ENCODE results near the gene MUC12. TPM values are rescaled to one million over a fixed set of nuclear protein-coding genes. Genes with fewer than 3 reads are reported as not detected.

MUC12 gene
- total and polyA plus RNA-seq, 2 donors from 2014 or later, result 3.8 TPM; not detected in 1

DNA sequence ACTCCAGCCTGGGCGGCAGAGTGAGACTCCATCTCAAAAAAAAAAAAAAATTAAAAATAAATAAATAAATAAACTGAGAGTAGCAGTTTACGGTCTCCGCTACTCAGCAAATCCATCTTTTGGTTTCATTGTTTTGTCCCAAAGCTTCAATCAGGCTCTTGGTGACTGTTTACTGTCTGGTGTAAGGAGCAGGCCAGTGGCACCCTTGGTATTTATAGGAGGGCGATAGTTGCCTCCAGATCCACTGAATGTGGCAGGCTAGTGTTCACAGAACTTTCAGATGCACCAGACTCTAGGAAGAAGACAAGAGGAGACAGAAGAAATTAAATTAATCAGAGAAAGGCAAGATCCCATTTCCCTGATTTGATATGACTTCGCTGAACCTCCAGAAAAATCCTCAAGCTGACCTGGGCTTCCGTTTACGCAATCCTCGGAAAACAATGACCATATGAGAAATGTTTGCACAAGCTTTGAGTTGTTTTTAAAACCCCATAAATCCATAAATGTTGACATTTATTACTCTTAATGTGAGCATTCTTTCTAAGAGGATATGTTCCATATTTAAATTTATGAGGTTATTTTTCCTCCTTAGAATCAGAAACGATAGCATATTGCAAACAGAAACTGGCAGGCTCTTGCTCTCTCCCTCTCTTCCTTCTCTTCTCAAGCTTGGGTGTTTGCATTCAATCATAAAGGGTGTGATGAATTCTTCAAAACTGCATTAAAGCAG, 27.2 kb upstream of the MUC12 start:
- TF ChIP-seq, protein P1, sequence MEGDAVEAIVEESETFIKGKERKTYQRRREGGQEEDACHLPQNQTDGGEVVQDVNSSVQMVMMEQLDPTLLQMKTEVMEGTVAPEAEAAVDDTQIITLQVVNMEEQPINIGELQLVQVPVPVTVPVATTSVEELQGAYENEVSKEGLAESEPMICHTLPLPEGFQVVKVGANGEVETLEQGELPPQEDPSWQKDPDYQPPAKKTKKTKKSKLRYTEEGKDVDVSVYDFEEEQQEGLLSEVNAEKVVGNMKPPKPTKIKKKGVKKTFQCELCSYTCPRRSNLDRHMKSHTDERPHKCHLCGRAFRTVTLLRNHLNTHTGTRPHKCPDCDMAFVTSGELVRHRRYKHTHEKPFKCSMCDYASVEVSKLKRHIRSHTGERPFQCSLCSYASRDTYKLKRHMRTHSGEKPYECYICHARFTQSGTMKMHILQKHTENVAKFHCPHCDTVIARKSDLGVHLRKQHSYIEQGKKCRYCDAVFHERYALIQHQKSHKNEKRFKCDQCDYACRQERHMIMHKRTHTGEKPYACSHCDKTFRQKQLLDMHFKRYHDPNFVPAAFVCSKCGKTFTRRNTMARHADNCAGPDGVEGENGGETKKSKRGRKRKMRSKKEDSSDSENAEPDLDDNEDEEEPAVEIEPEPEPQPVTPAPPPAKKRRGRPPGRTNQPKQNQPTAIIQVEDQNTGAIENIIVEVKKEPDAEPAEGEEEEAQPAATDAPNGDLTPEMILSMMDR (IDR thresholded peaks at IDR 0.05; ENCODE audit: borderline replicate concordance, extremely low read depth, insufficient read depth), result no peak
- DNase-seq (peak in 2 of 5 donors; percentile 42 to 77), FAIRE-seq (no peak)
- Histone ChIP-seq H3K9me3 (ENCODE audit: control insufficient read depth in 2 of 3, insufficient read depth in 1 of 3, low read length in 3 of 3) (no peaks in the 10 kb centered on the region), H3K27ac (ENCODE audit: low read depth in 2 of 2, low read length in 2 of 2) (no peak overlapping the region), H3K36me3 (ENCODE audit: control insufficient read depth in 2 of 3, insufficient read depth in 3 of 3, low read length in 3 of 3) (no peaks in the 10 kb centered on the region), H3K27me3 (ENCODE audit: control insufficient read depth, insufficient read depth, low read length) (no peaks in the 10 kb centered on the region), H3K9ac (ENCODE audit: low read length in 3 of 3) (no peak overlapping the region), H3K4me1 (ENCODE audit: control insufficient read depth in 2 of 3, insufficient read depth in 2 of 3, low read depth in 1 of 3, low read length in 3 of 3) (no peaks in the 10 kb centered on the region), H3K4me3 (ENCODE audit: low read length in 3 of 3) (no peak overlapping the region)
- intact Hi-C loops (cut with DNase I), result no loop called here

DNA sequence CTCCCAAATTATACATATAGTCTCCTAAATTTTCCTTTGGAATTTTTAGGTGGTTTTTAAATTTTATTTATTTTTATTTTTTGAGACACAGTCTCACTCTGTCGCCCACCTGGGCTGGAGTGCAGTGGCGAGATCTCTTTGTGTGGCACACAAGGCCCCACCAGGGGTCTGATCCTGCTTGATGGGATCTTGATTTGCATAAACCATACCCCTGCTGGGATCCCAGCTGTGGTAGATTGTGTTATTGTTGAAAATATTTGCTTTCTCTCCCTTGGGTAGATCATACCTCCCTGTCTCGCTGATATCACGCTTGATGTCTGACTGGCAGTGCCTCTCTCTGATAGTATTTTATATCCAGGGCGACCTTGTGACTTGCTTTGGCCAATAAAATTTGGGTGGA, 25.7 kb upstream of the MUC12 start:
- Histone ChIP-seq H3K9me3 (ENCODE audit: control insufficient read depth in 2 of 3, insufficient read depth in 1 of 3, low read length in 3 of 3) (no peaks in the 10 kb centered on the region), H3K36me3 (ENCODE audit: control insufficient read depth in 2 of 3, insufficient read depth in 3 of 3, low read length in 3 of 3) (no peaks in the 10 kb centered on the region), H3K27ac (ENCODE audit: low read depth in 2 of 2, low read length in 2 of 2) (no peak overlapping the region), H3K4me1 (ENCODE audit: control insufficient read depth in 2 of 3, insufficient read depth in 2 of 3, low read depth in 1 of 3, low read length in 3 of 3) (no peaks in the 10 kb centered on the region), H3K4me3 (ENCODE audit: low read length in 3 of 3) (no peak overlapping the region), H3K27me3 (ENCODE audit: control insufficient read depth, insufficient read depth, low read length) (no peaks in the 10 kb centered on the region), H3K9ac (ENCODE audit: low read length in 3 of 3) (no peak overlapping the region)
- FAIRE-seq (no peak), DNase-seq (no peak)
- intact Hi-C loops (cut with DNase I), result no loop called here
- TF ChIP-seq, protein P1 (IDR thresholded peaks at IDR 0.05; ENCODE audit: borderline replicate concordance, extremely low read depth, insufficient read depth), result no peak

DNA sequence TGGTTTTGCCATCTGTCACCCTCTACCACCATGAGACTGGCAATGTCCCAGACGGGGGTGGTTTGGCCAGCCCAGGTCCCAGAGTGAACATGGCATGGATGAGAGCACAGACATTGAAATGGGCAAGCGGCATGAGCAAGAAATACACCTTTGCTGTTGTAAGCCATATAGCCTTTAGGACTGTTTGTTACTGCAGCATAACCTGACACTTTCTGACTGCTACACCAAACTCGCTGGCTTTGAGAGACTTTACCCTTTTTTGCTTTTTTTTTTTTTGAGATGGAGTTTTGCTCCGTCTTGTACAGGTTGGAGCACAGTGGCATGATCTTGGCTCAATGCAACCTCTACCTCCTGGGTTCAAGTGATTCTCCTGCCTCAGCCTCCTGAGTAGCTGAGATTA, 25.2 kb upstream of the MUC12 start:
- H3K27ac ChIP-seq (ENCODE audit: low read depth in 2 of 2, low read length in 2 of 2), result no peak overlapping the region
- H3K27me3 ChIP-seq (ENCODE audit: control insufficient read depth, insufficient read depth, low read length), result no peaks in the 10 kb centered on the region
- H3K4me1 ChIP-seq (ENCODE audit: control insufficient read depth in 2 of 3, insufficient read depth in 2 of 3, low read depth in 1 of 3, low read length in 3 of 3), result no peaks in the 10 kb centered on the region
- no peak for DNase-seq
- H3K9ac ChIP-seq (ENCODE audit: low read length in 3 of 3), result no peak overlapping the region
- intact Hi-C loops (cut with DNase I), result no loop called here
- TF ChIP-seq, protein P1 (IDR thresholded peaks at IDR 0.05; ENCODE audit: borderline replicate concordance, extremely low read depth, insufficient read depth), result no peak
- H3K36me3 ChIP-seq (ENCODE audit: control insufficient read depth in 2 of 3, insufficient read depth in 3 of 3, low read length in 3 of 3), result no peaks in the 10 kb centered on the region
- no peaks in the 10 kb centered on the region for H3K9me3 ChIP-seq (ENCODE audit: control insufficient read depth in 2 of 3, insufficient read depth in 1 of 3, low read length in 3 of 3)
- no peak overlapping the region for H3K4me3 ChIP-seq (ENCODE audit: low read length in 3 of 3)
- FAIRE-seq, result no peak

Data from kidney (tissue), 14 donors.